A549 (cell line): ENCODE results near the gene TAF7. TPM values are rescaled to one million over a fixed set of nuclear protein-coding genes. Genes with fewer than 3 reads are reported as not detected.

Experiments
- ATOH8 ChIP-seq: fragments of 250-450 bp; sonication (Bioruptor Pico); IDR thresholded peaks from 2 replicates; pipeline ENCODE4 v1.5.0; 2020; ENCODE audit warnings: low read depth, mild to moderate bottlenecking, moderate library complexity
- BHLHE40 ChIP-seq: IDR thresholded peaks from 2 replicates; pipeline ENCODE4 v1.6.1; 2012; ENCODE audit warnings: low read depth, low read length, inconsistent platforms
- CBX2 ChIP-seq: fragments of 200-600 bp; sonication (generic); IDR thresholded peaks from 2 replicates; pipeline ENCODE4 v1.6.1; 2016; ENCODE audit warnings: low read depth, mild to moderate bottlenecking, borderline replicate concordance
- E2F6 ChIP-seq: IDR thresholded peaks from 2 replicates; pipeline ENCODE4 v1.6.1; 2012; ENCODE audit warnings: low read depth, borderline replicate concordance
- ESRRA ChIP-seq: fragments of 150-350 bp; IDR thresholded peaks from 2 replicates; pipeline ENCODE4 v1.6.1; 2014; ENCODE audit warnings: mild to moderate bottlenecking, low read length, borderline replicate concordance
- GATA3 ChIP-seq: IDR thresholded peaks from 2 replicates; pipeline ENCODE4 v1.6.1; 2012; ENCODE audit warnings: borderline replicate concordance
- HDAC2 ChIP-seq: fragments of 200-600 bp; sonication (generic); IDR thresholded peaks from 2 replicates; pipeline ENCODE4 v1.6.1; 2016
- HEYL ChIP-seq: fragments of 250-450 bp; sonication (Bioruptor Pico); IDR thresholded peaks from 2 replicates; pipeline ENCODE4 v1.8.0; 2021; ENCODE audit warnings: mild to moderate bottlenecking, moderate library complexity
- HMGXB4 ChIP-seq: fragments of 250-450 bp; sonication (Bioruptor Pico); IDR thresholded peaks from 2 replicates; pipeline ENCODE4 v1.5.0; 2021; ENCODE audit warnings: mild to moderate bottlenecking, moderate library complexity, borderline replicate concordance
- JUN ChIP-seq, 2 experiments: fragments of >200 bp; sonication (Bioruptor Twin); formaldehyde crosslinking; IDR thresholded peaks; 2 replicates in 1 of 2; 3 replicates in 1 of 2; pipeline ENCODE4 v1.6.1; 2016 to 2017
- JUNB ChIP-seq: fragments of >200 bp; sonication (Bioruptor Twin); formaldehyde crosslinking; IDR thresholded peaks from 2 replicates; pipeline ENCODE4 v1.6.1; 2016
- MAX ChIP-seq: IDR thresholded peaks from 2 replicates; pipeline ENCODE4 v1.6.1; 2012
- MAZ ChIP-seq: fragments of 150-350 bp; IDR thresholded peaks from 2 replicates; pipeline ENCODE4 v1.6.1; 2014; ENCODE audit warnings: antibody characterized with exemption, low read depth, low read length, borderline replicate concordance
- MYC ChIP-seq: IDR thresholded peaks from 2 replicates; pipeline ENCODE4 v1.6.1; 2012; ENCODE audit warnings: mild to moderate bottlenecking, inconsistent platforms, low read length, improper control_type of control experiment, borderline replicate concordance
- NFE2L2 ChIP-seq: fragments of 150-350 bp; conservative IDR thresholded peaks from 2 replicates; pipeline ENCODE4 v1.6.1; 2014; ENCODE audit warnings: low read length
- POLR2AphosphoS2 ChIP-seq: conservative IDR thresholded peaks from 2 replicates; pipeline ENCODE4 v1.6.1; 2012; ENCODE audit warnings: low read length, improper control_type of control experiment, inconsistent platforms
- RARB ChIP-seq: fragments of 250-450 bp; sonication (Bioruptor Pico); IDR thresholded peaks from 2 replicates; pipeline ENCODE4 v1.8.0; 2021; ENCODE audit warnings: mild to moderate bottlenecking, moderate library complexity
- RCOR1 ChIP-seq: fragments of 150-350 bp; IDR thresholded peaks from 2 replicates; pipeline ENCODE4 v1.6.1; 2014; ENCODE audit warnings: antibody characterized with exemption, low read length, low read depth
- REST ChIP-seq: fragments of 200-600 bp; sonication (generic); IDR thresholded peaks from 2 replicates; pipeline ENCODE4 v1.6.1; 2016; ENCODE audit warnings: antibody characterized with exemption, mild to moderate bottlenecking, moderate library complexity
- RFX5 ChIP-seq: fragments of 450-650 bp; IDR thresholded peaks from 2 replicates; pipeline ENCODE4 v1.7.1; 2014; ENCODE audit warnings: antibody characterized with exemption, mild to moderate bottlenecking, moderate library complexity
- SMC3 ChIP-seq: fragments of >200 bp; sonication (Bioruptor Twin); formaldehyde crosslinking; IDR thresholded peaks from 3 replicates; pipeline ENCODE4 v1.6.1; 2018; ENCODE audit warnings: inconsistent platforms
- TP53 ChIP-seq: fragments of 250-450 bp; sonication (Bioruptor Pico); IDR thresholded peaks from 2 replicates; pipeline ENCODE4 v1.5.0; 2021; ENCODE audit warnings: mild to moderate bottlenecking, moderate library complexity
- ZNF302 ChIP-seq: fragments of 250-450 bp; sonication (Bioruptor Pico); IDR thresholded peaks from 2 replicates; pipeline ENCODE4 v1.9.0; 2021; ENCODE audit warnings: inconsistent platforms, mild to moderate bottlenecking, moderate library complexity
- polyA plus RNA-seq, 4 experiments: library from polyadenylated mRNA; depleted of rRNA in 3 of 4; stranded (reverse); fragments of >200 nt; fragmentation: RNase III in 1 of 4; extraction: RNeasy Plus Mini Kit Qiagen cat#74134 plus additional on column Dnase treatment in 1 of 4; gene quantifications; 2 replicates in 3 of 4; 3 replicates in 1 of 4; pipeline ENCODE4 v1.2.3, GENCODE V29; 2011 to 2017

TAF7 gene
- polyA plus RNA-seq, 2 of the 4 experiments (the other 2 are of a cell fraction) = 67.3 to 90.6 TPM

- TF ChIP-seq HEYL (CRISPR knock-in tag) (no peak), GATA3 (no peak), POLR2AphosphoS2 (no peak), ZNF302 (no peak), MAZ (no peak), JUNB (no peak), JUN (IDR thresholded peaks at IDR 0.05) (peak; percentile 85 to 88; a peak in 4 of 5 replicates), TP53 (CRISPR knock-in tag) (no peak), RCOR1 (no peak), MYC (no peak), REST (peak; percentile 66), BHLHE40 (no peak), ESRRA (no peak), RFX5 (no peak), CBX2 (no peak), HMGXB4 (CRISPR knock-in tag) (peak; percentile 92), MAX (peak; percentile 84), E2F6 (peak; percentile 85; the same call in 1 of the 2 replicates), HDAC2 (no peak), SMC3 (no peak), RARB (CRISPR knock-in tag) (no peak), ATOH8 (CRISPR knock-in tag) (no peak), NFE2L2 (no peak)
Measured at GRCh38 chr5:141320225-141321169, at the start of gene TAF7 (continued).
